ENCODE measurements around the gene GRSF1. TPM values are rescaled to one million over a fixed set of nuclear protein-coding genes. Genes with fewer than 3 reads are reported as not detected.
A peak's percentile ranks its signal among the peaks of the same experiment; 100 is the strongest.

Gene GRSF1
- total and polyA plus RNA-seq, 10 of the 15 experiments (the other 5 are each of a cell fraction or from before 2014, with no cell fraction given), result 37.5 to 105 (median 68.4) TPM

DNA sequence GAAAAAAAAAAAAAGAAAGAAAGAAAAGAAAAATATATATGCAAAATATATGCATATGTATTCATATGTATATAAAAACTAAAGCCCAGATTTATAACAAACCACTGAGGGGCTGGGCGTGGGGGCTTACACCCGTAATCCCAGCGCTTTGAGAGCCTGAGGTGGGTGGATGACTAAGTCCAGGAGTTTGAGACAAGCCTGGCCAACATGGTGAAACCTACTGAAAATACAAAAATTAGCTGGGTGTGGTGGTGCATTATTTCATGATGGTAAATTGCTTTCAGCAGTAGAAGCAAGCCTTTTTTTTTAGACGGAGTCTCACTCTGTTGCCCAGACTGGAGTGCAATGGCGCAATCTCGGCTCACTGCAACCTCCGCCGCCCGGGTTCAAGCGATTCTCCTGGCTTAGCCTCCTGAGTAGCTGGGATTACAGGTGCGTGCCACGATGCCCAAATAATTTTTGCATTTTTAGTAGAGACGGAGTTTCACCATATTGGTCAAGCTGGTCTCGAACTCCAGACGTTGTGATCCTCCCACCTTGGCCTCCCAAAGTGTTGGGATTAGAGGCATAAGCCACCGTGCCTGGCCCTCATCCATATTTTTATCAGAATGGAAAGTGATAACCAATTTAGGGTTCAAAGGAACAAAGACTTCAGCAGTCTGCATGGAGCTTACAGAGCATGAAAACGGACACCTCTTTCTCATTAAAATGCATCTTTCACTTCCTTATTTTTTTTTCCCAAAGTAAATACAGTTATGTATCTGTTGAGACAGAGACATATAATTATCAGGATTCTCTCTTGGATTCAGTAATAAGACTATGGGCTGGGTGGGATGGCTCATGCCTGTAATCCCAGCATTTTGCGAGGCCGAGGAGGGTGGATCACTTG lies 34.8 kb upstream of the GRSF1 start (continued):
- TF ChIP-seq KAT2A (conservative IDR thresholded peaks at IDR 0.05; ENCODE audit: control insufficient read depth, low read depth, low read length), result no peak
- no peak for TF ChIP-seq IRF3 (IDR thresholded peaks at IDR 0.05)
- TF ChIP-seq CBX5 (IDR thresholded peaks at IDR 0.05; ENCODE audit: low read depth), result no peak
- no peak for TF ChIP-seq SP1 (IDR thresholded peaks at IDR 0.05; ENCODE audit: low read depth, low read length)
- no peak for TF ChIP-seq CBX3 (IDR thresholded peaks at IDR 0.05; ENCODE audit: borderline replicate concordance, low read depth)
- no peak for TF ChIP-seq ZNF274 (IDR thresholded peaks at IDR 0.05; ENCODE audit: insufficient read depth, insufficient read length)
- peak; percentile 83 to 86 for TF ChIP-seq IKZF2 (IDR thresholded peaks at IDR 0.05)
- TF ChIP-seq, protein P1, sequence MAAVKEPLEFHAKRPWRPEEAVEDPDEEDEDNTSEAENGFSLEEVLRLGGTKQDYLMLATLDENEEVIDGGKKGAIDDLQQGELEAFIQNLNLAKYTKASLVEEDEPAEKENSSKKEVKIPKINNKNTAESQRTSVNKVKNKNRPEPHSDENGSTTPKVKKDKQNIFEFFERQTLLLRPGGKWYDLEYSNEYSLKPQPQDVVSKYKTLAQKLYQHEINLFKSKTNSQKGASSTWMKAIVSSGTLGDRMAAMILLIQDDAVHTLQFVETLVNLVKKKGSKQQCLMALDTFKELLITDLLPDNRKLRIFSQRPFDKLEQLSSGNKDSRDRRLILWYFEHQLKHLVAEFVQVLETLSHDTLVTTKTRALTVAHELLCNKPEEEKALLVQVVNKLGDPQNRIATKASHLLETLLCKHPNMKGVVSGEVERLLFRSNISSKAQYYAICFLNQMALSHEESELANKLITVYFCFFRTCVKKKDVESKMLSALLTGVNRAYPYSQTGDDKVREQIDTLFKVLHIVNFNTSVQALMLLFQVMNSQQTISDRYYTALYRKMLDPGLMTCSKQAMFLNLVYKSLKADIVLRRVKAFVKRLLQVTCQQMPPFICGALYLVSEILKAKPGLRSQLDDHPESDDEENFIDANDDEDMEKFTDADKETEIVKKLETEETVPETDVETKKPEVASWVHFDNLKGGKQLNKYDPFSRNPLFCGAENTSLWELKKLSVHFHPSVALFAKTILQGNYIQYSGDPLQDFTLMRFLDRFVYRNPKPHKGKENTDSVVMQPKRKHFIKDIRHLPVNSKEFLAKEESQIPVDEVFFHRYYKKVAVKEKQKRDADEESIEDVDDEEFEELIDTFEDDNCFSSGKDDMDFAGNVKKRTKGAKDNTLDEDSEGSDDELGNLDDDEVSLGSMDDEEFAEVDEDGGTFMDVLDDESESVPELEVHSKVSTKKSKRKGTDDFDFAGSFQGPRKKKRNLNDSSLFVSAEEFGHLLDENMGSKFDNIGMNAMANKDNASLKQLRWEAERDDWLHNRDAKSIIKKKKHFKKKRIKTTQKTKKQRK (IDR thresholded peaks at IDR 0.05; ENCODE audit: low read depth, low read length), result no peak
- TF ChIP-seq SUZ12 (IDR thresholded peaks at IDR 0.05; ENCODE audit: unreplicated experiment), result no peak
- TF ChIP-seq, protein P2, sequence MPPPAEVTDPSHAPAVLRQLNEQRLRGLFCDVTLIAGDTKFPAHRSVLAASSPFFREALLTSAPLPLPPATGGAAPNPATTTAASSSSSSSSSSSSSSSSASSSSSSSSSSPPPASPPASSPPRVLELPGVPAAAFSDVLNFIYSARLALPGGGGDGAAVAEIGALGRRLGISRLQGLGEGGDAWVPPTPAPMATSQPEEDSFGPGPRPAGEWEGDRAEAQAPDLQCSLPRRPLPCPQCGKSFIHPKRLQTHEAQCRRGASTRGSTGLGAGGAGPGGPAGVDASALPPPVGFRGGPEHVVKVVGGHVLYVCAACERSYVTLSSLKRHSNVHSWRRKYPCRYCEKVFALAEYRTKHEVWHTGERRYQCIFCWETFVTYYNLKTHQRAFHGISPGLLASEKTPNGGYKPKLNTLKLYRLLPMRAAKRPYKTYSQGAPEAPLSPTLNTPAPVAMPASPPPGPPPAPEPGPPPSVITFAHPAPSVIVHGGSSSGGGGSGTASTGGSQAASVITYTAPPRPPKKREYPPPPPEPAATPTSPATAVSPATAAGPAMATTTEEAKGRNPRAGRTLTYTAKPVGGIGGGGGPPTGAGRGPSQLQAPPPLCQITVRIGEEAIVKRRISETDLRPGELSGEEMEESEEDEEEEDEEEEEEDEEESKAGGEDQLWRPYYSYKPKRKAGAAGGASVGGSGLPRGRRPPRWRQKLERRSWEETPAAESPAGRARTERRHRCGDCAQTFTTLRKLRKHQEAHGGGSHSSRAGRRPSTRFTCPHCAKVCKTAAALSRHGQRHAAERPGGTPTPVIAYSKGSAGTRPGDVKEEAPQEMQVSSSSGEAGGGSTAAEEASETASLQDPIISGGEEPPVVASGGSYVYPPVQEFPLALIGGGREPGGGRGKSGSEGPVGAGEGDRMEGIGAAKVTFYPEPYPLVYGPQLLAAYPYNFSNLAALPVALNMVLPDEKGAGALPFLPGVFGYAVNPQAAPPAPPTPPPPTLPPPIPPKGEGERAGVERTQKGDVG (CRISPR knock-in tag; IDR thresholded peaks at IDR 0.05), result no peak
- TF ChIP-seq EED (IDR thresholded peaks at IDR 0.05; ENCODE audit: low read depth), result no peak
- TF ChIP-seq MYB (IDR thresholded peaks at IDR 0.05; ENCODE audit: borderline replicate concordance, low read depth, low read length), result no peak
- TF ChIP-seq, protein P3, sequence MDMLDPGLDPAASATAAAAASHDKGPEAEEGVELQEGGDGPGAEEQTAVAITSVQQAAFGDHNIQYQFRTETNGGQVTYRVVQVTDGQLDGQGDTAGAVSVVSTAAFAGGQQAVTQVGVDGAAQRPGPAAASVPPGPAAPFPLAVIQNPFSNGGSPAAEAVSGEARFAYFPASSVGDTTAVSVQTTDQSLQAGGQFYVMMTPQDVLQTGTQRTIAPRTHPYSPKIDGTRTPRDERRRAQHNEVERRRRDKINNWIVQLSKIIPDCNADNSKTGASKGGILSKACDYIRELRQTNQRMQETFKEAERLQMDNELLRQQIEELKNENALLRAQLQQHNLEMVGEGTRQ (IDR thresholded peaks at IDR 0.05; ENCODE audit: borderline replicate concordance, low read depth, low read length), result no peak
- no peak for TF ChIP-seq POLR2AphosphoS2 (IDR thresholded peaks at IDR 0.05; ENCODE audit: low read depth, low read length)
- TF ChIP-seq GABPA (IDR thresholded peaks at IDR 0.05; ENCODE audit: low read depth), result no peak
- TF ChIP-seq BRCA1 (IDR thresholded peaks at IDR 0.05; ENCODE audit: low read depth, low read length), result no peak

Measured in GM12878 (cell line).